ENCODE data around the gene ADAMTSL3.

- no peak for TF ChIP-seq POLR2AphosphoS5 (IDR thresholded peaks at IDR 0.05; ENCODE audit: low read depth, low read length)
- no peak for TF ChIP-seq SIN3A (IDR thresholded peaks at IDR 0.05; ENCODE audit: borderline replicate concordance, insufficient read depth, low read length)
Observed at GRCh38 chr15:83842281-83842680, 188.4 kb downstream of the ADAMTSL3 start.

Data from PFSK-1 (cell line).